ENCODE measurements around the gene NKIRAS2.

The NKIRAS2 gene

DNA sequence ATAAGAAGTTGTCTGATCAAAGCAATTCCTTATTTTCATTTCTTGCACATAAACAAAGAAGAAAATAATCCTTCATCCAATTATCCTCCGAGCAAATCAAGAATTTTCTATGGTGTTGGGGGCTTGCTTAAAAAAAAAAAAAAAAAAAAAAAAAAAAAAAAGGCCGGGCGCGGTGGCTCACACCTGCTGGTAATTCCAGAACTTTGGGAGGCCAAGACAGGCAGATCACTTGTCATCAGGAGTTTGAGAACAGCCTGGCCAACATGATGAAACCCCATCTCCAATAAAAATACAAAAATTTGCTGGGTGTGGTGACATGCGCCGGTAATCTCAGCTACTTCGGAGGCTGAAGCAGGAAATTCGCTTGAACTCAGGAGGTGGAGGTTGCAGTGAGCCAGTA, 34.0 kb upstream of the NKIRAS2 start:
- no peaks in the 10 kb centered on the region for H3K27me3 ChIP-seq (ENCODE audit: control insufficient read depth, low read length)
- peaks cover 90% of the 10 kb centered on the region for H3K36me3 ChIP-seq (ENCODE audit: control insufficient read depth, low read length)
- H3K4me1 ChIP-seq (ENCODE audit: control insufficient read depth, low read length): peaks cover 29% of the 10 kb centered on the region
- H3F3A ChIP-seq (ENCODE audit: control insufficient read depth, insufficient read depth): 0 out of 2 replicates have a peak, but pooled peaks cover 3% of the 10 kb centered on the region
- H3K4me3 ChIP-seq (ENCODE audit: low read length): no peak overlapping the region
- no peak for TF ChIP-seq EZH2phosphoT487 (IDR thresholded peaks at IDR 0.05; ENCODE audit: borderline replicate concordance, low read length)
- TF ChIP-seq, protein P1, sequence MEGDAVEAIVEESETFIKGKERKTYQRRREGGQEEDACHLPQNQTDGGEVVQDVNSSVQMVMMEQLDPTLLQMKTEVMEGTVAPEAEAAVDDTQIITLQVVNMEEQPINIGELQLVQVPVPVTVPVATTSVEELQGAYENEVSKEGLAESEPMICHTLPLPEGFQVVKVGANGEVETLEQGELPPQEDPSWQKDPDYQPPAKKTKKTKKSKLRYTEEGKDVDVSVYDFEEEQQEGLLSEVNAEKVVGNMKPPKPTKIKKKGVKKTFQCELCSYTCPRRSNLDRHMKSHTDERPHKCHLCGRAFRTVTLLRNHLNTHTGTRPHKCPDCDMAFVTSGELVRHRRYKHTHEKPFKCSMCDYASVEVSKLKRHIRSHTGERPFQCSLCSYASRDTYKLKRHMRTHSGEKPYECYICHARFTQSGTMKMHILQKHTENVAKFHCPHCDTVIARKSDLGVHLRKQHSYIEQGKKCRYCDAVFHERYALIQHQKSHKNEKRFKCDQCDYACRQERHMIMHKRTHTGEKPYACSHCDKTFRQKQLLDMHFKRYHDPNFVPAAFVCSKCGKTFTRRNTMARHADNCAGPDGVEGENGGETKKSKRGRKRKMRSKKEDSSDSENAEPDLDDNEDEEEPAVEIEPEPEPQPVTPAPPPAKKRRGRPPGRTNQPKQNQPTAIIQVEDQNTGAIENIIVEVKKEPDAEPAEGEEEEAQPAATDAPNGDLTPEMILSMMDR (IDR thresholded peaks at IDR 0.05; ENCODE audit: low read depth, low read length, poor library complexity, severe bottlenecking): no peak
- H3K4me2 ChIP-seq (ENCODE audit: low read length): no peak overlapping the region
- no peaks in the 10 kb centered on the region for H3K9me3 ChIP-seq (ENCODE audit: control insufficient read depth, insufficient read depth, low read length)
- H3K27ac ChIP-seq (ENCODE audit: low read depth, low read length): no peak overlapping the region
- H3K79me2 ChIP-seq (ENCODE audit: control insufficient read depth, low read length): no peaks in the 10 kb centered on the region; the same call in 1 of the 2 replicates
- no peaks in the 10 kb centered on the region for H3K9me2 ChIP-seq (replicated peaks; ENCODE audit: control insufficient read depth, low read length)
- H4K20me1 ChIP-seq (ENCODE audit: control insufficient read depth, insufficient read depth, low read depth, low read length): no peaks in the 10 kb centered on the region

DNA sequence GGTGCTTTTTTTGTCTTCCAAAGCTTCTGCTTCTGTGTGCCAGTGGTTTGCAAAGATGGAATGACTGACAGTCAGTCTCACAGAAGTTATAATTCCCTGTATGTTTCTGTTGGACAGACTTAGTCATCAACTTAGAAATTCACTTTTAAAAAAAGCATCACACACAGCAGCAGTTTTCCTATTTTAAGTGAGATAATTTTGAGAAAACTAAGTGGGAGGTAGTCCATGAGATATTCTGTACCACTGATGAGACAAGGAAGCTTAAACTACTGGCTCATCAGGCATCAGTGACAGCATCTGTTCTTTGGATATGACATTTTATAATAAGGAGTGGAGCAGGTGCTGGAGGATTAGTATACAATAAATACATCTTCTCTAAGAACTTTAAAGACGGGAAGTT, 33.3 kb upstream of the NKIRAS2 start:
- Histone ChIP-seq H3K79me2 (ENCODE audit: control insufficient read depth, low read length) (no peaks in the 10 kb centered on the region; the same call in 1 of the 2 replicates), H3K27ac (ENCODE audit: low read depth, low read length) (no peak overlapping the region)
- no peak for TF ChIP-seq EZH2phosphoT487 (IDR thresholded peaks at IDR 0.05; ENCODE audit: borderline replicate concordance, low read length)
- TF ChIP-seq, protein P1 (IDR thresholded peaks at IDR 0.05; ENCODE audit: low read depth, low read length, poor library complexity, severe bottlenecking): no peak

DNA sequence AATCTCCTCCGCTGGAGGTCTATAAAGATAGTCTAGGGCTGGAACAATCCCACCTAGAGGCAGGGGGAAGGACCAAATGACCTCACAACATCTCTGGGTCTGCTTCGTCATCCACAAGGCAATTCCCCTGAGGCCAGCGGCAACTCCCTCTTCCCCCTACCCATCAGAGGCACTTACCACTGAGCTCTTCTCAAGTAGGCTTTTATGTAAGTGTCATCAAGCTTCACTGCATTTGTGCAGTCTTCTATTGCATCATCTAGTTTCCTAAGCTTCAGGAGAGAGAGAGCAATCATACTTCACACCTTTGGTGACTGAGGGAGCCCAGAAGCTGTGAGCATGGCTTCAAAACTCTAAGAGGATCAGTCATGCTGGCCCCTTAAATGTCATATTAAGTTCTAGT, 32.2 kb upstream of the NKIRAS2 start:
- peaks cover 91% of the 10 kb centered on the region for H3K36me3 ChIP-seq (ENCODE audit: control insufficient read depth, low read length)
- no peaks in the 10 kb centered on the region for H3K27me3 ChIP-seq (ENCODE audit: control insufficient read depth, low read length)
- no peaks in the 10 kb centered on the region; the same call in 1 of the 2 replicates for H3K79me2 ChIP-seq (ENCODE audit: control insufficient read depth, low read length)
- H3K27ac ChIP-seq (ENCODE audit: low read depth, low read length): no peak overlapping the region
- H3K4me3 ChIP-seq (ENCODE audit: low read length): no peak overlapping the region
- no peaks in the 10 kb centered on the region for H3K9me3 ChIP-seq (ENCODE audit: control insufficient read depth, insufficient read depth, low read length)
- 0 out of 2 replicates have a peak, but pooled peaks cover 5% of the 10 kb centered on the region for H3F3A ChIP-seq (ENCODE audit: control insufficient read depth, insufficient read depth)
- no peaks in the 10 kb centered on the region for H3K9me2 ChIP-seq (replicated peaks; ENCODE audit: control insufficient read depth, low read length)
- H4K20me1 ChIP-seq (ENCODE audit: control insufficient read depth, insufficient read depth, low read depth, low read length): no peaks in the 10 kb centered on the region
- no peak overlapping the region for H3K4me2 ChIP-seq (ENCODE audit: low read length)
- TF ChIP-seq, protein P1 (IDR thresholded peaks at IDR 0.05; ENCODE audit: low read depth, low read length, poor library complexity, severe bottlenecking): no peak
- TF ChIP-seq EZH2phosphoT487 (IDR thresholded peaks at IDR 0.05; ENCODE audit: borderline replicate concordance, low read length): no peak
- H3K4me1 ChIP-seq (ENCODE audit: control insufficient read depth, low read length): peaks cover 29% of the 10 kb centered on the region

More for the DNA sequence above, 33.3 kb upstream of the NKIRAS2 start:
- Histone ChIP-seq H3K9me2 (replicated peaks; ENCODE audit: control insufficient read depth, low read length) (no peaks in the 10 kb centered on the region), H3K4me3 (ENCODE audit: low read length) (no peak overlapping the region), H4K20me1 (ENCODE audit: control insufficient read depth, insufficient read depth, low read depth, low read length) (no peaks in the 10 kb centered on the region), H3K27me3 (ENCODE audit: control insufficient read depth, low read length) (no peaks in the 10 kb centered on the region), H3F3A (ENCODE audit: control insufficient read depth, insufficient read depth) (0 out of 2 replicates have a peak, but pooled peaks cover 5% of the 10 kb centered on the region), H3K9me3 (ENCODE audit: control insufficient read depth, insufficient read depth, low read length) (no peaks in the 10 kb centered on the region), H3K4me2 (ENCODE audit: low read length) (no peak overlapping the region), H3K36me3 (ENCODE audit: control insufficient read depth, low read length) (peaks cover 91% of the 10 kb centered on the region), H3K4me1 (ENCODE audit: control insufficient read depth, low read length) (peaks cover 29% of the 10 kb centered on the region)
